Esophagus (tissue), 2 donors: ENCODE measurements around the gene PM20D1. TPM values are rescaled to one million over a fixed set of nuclear protein-coding genes. Genes with fewer than 3 reads are reported as not detected.

Experiments
- H3K27ac ChIP-seq, 2 donors: one replicate each; pipeline ENCODE4 v1.5.1; 2013; ENCODE audit warnings: low read depth in 2 of 2, mild to moderate bottlenecking in 2 of 2, inconsistent platforms in 1 of 2, low read length in 1 of 2, moderate library complexity in 1 of 2
- H3K27me3 ChIP-seq, 2 donors: one replicate each; pipeline ENCODE4 v1.6.1; 2013; ENCODE audit warnings: low read length in 2 of 2, control low read depth in 1 of 2, mild to moderate bottlenecking in 1 of 2; ENCODE audit not compliant: insufficient read depth in 2 of 2, control insufficient read depth in 1 of 2
- H3K36me3 ChIP-seq, 2 donors: one replicate each; pipeline ENCODE4 v1.6.1; 2013; ENCODE audit warnings: low read length in 1 of 2; ENCODE audit not compliant: control insufficient read depth in 2 of 2, insufficient read depth in 2 of 2
- H3K4me1 ChIP-seq, 2 donors: one replicate each; pipeline ENCODE4 v1.6.1; 2013; ENCODE audit warnings: low read length in 1 of 2; ENCODE audit not compliant: control insufficient read depth in 2 of 2, insufficient read depth in 2 of 2
- H3K4me3 ChIP-seq, 2 donors: one replicate each; pipeline ENCODE4 v1.5.1; 2013; ENCODE audit warnings: low read length in 2 of 2, mild to moderate bottlenecking in 2 of 2, low read depth in 1 of 2, moderate library complexity in 1 of 2
- H3K9me3 ChIP-seq, 2 donors: one replicate each; pipeline ENCODE4 v1.6.1; 2013; ENCODE audit warnings: mild to moderate bottlenecking in 2 of 2, low read depth in 1 of 2, low read length in 1 of 2, moderate library complexity in 1 of 2; ENCODE audit not compliant: control insufficient read depth in 2 of 2, insufficient read depth in 1 of 2
- WGBS, 2 donors: extraction: QIAGEN DNeasy Blood & Tissue Kit; methylation state at CpG; one replicate each; pipeline ENCODE4 v1.1.7; 2013; 5-methylcytosine and 5-hydroxymethylcytosine counted together
- polyA plus RNA-seq, 2 donors: library from polyadenylated mRNA; stranded (reverse); fragments of 200-250 nt; gene quantifications; one replicate each; pipeline ENCODE4 v1.2.3, GENCODE V29; 2013
- donor health status: healthy with polysubstance abuse.
- donor health status: Bipolar disorder and iron deficiency.

The PM20D1 gene
- polyA plus RNA-seq, 2 donors: not detected

DNA sequence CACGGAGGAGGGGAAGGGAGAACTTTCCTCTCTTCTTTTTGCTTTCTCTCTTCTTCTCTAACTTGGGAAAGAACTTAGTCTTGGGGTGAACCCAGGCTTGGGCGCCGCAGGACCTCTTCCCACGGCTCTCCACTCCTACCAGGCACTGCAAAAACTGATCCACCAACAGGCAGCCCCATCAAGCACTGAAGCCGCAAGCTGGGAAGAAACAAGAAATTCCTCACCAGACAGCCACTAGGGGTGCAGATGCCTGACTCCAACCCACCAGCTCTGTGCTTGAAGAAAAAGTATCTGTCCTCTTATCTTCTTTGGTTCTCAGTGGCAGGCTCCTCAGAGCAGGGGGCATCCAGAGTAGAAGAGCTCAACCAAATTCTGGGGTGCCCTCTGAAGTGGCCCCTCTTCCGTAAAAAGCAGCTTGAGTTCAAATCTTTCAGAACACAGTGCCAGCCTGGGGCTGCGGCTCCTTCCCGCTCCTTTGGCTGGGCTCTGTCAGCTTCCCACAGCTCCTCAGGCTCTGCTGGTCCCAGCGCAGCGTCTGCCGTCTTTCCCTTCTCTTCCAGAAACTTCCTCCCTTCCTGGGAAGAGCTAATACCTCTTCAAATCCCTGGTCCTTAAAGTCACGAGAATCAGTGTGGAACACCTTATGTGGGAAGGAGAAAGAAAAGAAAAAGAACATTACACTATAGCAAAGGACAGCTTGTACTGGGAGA, 39.3 kb downstream of the PM20D1 start:
- H3K4me3 ChIP-seq: no peak overlapping the region
- H3K9me3 ChIP-seq: no peaks in the 10 kb centered on the region
- H3K4me1 ChIP-seq: peaks cover 0 to 17% of the 10 kb centered on the region in 2 donors
- H3K27me3 ChIP-seq: no peaks in the 10 kb centered on the region
- no peak overlapping the region for H3K27ac ChIP-seq
- H3K36me3 ChIP-seq: peaks cover 0 to 7% of the 10 kb centered on the region in 2 donors
- WGBS, 2 donors: 88 to 90% methylated on average over 12 of the region's 12 CpGs

DNA sequence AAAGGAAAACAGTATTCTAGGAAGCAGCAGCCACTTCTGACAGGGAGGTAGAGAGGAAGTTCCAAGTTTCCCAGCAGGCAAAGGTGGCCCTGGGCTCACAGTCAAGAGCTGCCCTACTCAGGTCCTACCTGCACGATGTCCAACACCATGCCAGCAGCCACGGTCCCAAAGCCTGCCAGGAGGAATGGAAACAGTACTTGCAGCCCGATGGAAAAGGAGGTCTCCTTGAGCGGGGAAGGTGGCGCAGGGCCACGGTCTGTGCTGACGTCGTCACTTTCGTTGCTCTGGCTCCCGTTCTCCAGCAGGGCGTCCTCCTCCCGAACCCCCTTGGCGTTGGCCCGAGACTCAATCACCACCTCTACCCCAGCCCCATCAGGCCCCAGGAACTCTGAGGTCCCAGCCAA, 40.0 kb downstream of the PM20D1 start:
- H3K4me3 ChIP-seq: no peak overlapping the region
- no peak overlapping the region for H3K27ac ChIP-seq
- H3K9me3 ChIP-seq: no peaks in the 10 kb centered on the region
- WGBS, 2 donors: 71 to 90% methylated on average over 14 of the region's 14 CpGs
- peaks cover 0 to 23% of the 10 kb centered on the region in 2 donors for H3K4me1 ChIP-seq
- peaks cover 0 to 7% of the 10 kb centered on the region in 2 donors for H3K36me3 ChIP-seq
- no peaks in the 10 kb centered on the region for H3K27me3 ChIP-seq

DNA sequence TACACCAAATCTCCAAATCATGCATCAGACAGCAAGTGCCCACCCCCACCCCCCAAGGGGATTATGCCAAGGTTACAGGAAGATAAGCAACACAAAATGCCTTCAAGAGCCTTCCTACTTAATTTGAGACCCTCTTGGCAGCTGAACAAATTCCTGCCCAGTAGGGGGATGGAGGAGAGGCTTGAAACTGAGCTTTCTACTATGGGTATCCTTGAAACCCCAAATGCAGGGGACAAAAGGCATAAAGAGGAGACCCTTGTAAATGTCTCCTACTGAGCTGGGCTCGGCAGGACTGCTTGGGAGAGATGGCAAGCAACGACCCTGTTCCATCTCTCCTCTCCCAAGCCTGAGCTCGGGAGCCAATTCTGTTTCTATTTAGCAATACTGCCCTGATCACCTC, 40.5 kb downstream of the PM20D1 start:
- 73 to 81% methylated on average over 3 of the region's 3 CpGs for WGBS, 2 donors
- H3K27ac ChIP-seq: no peak overlapping the region
- H3K36me3 ChIP-seq: peaks cover 0 to 7% of the 10 kb centered on the region in 2 donors
- H3K9me3 ChIP-seq: no peaks in the 10 kb centered on the region
- H3K4me3 ChIP-seq: no peak overlapping the region
- peaks cover 0 to 24% of the 10 kb centered on the region in 2 donors for H3K4me1 ChIP-seq
- H3K27me3 ChIP-seq: no peaks in the 10 kb centered on the region

DNA sequence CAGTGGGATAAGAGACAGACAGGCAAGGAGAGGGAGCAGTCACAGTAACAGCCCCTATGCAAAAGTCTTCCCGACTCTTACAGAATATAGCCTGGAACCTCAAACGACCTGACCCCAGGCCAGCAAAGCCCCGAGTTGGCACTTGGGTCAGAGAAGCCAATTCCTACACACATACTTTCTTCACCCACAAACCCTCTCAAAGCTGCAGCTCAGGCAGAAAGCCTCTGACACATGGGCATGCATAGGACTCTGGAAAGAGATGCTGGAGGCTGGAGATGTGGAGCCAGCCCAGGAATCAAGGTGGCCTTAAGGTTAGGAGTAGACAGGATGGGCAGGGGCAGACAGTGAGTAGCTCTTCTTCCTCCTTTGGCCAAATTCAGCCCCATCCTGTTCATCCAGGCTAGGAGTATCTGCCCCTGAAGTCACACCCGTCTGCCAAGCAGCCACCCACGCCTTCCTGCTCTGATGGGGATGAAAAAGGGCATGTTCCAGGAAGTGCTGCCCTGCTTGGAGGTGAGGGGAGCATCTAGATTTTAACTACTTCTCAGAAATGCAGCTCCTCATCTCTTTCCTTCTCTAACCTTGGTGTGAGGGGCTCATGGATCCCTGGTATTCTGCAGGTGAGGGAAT, 44.7 kb downstream of the PM20D1 start:
- H3K36me3 ChIP-seq: peaks cover 0 to 11% of the 10 kb centered on the region in 2 donors
- no peak overlapping the region for H3K27ac ChIP-seq
- 45 to 54% methylated on average over 5 of the region's 5 CpGs for WGBS, 2 donors
- H3K9me3 ChIP-seq: no peaks in the 10 kb centered on the region
- H3K4me3 ChIP-seq: no peak overlapping the region
- H3K27me3 ChIP-seq: no peaks in the 10 kb centered on the region
- peaks cover 0 to 17% of the 10 kb centered on the region in 2 donors for H3K4me1 ChIP-seq

DNA sequence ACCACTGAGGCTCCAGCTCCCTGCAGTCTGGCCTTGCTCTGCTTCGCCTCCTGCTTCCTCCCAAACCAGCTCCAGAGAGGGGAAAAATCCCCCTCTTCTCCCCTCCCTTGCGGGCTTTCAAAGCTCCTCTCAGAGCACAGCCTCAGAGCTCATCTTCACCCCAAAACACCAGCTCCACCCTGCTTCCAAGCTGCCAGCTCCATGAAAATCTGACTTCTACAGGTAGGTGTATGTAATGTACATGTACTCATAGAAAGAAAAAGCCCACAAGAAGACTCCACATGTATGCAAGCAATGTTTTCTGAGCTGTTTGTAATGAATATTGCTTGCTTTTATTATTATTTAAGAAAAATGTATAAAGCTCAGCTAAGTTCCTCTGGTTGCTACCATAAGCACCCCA, 45.3 kb downstream of the PM20D1 start:
- 94 to 99% methylated on average over 2 of the region's 2 CpGs for WGBS, 2 donors

DNA sequence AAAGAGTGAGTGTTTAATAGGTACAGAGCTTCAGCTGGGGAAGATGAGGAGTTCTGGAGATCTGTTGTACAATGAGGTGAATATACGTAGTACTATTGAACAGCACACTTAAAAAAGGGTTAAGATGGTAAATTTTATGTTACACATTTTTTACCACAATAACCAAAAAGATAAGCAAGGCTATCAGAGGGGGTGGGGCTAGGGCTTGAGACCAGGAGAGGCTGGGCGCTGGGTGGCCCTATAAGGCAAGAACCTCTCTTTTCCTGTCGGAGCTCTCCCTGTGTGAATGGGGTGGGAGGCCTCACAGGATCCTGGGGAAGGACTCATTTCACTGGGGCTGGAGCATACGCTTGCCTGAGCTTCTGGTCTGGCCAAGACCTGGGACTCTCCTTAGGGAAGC, 45.9 kb downstream of the PM20D1 start:
- no peak overlapping the region for H3K27ac ChIP-seq
- no peak overlapping the region for H3K4me3 ChIP-seq
- H3K4me1 ChIP-seq: peaks cover 3 to 16% of the 10 kb centered on the region in 2 donors
- H3K27me3 ChIP-seq: no peaks in the 10 kb centered on the region
- peaks cover under 1 to 11% of the 10 kb centered on the region in 2 donors for H3K36me3 ChIP-seq
- no peaks in the 10 kb centered on the region for H3K9me3 ChIP-seq
- 67 to 73% methylated on average over 4 of the region's 4 CpGs for WGBS, 2 donors

More for the DNA sequence above, 45.3 kb downstream of the PM20D1 start:
- Histone ChIP-seq H3K9me3 (no peaks in the 10 kb centered on the region), H3K4me1 (peaks cover 0 to 13% of the 10 kb centered on the region in 2 donors), H3K27ac (no peak overlapping the region), H3K36me3 (peaks cover 0 to 11% of the 10 kb centered on the region in 2 donors), H3K27me3 (no peaks in the 10 kb centered on the region), H3K4me3 (no peak overlapping the region)

DNA sequence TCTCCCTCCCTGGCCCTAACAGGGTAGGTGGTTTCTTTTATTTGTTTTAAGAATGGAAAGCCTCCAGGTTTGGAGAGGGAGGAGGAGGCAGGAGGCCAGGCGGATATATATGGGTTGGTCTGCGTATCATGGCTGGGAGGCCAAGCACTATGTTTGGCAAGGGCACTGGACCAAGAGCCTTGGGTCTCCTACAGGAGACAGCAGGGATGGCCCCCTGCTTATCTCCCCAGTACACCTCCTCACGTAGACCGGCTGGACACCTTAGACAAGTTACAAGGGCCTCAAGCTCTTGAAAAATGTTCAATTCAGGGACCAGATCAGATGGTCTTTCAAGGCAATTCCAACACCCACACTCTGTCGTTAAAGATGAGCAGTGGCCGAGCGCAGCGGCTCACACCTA, 47.9 kb downstream of the PM20D1 start:
- Histone ChIP-seq H3K4me3 (no peak overlapping the region), H3K4me1 (peaks cover 6 to 19% of the 10 kb centered on the region in 2 donors), H3K36me3 (peaks cover 8 to 15% of the 10 kb centered on the region in 2 donors), H3K27ac (no peak overlapping the region), H3K27me3 (no peaks in the 10 kb centered on the region), H3K9me3 (no peaks in the 10 kb centered on the region)
- WGBS, 2 donors: 91 to 95% methylated on average over 8 of the region's 8 CpGs

DNA sequence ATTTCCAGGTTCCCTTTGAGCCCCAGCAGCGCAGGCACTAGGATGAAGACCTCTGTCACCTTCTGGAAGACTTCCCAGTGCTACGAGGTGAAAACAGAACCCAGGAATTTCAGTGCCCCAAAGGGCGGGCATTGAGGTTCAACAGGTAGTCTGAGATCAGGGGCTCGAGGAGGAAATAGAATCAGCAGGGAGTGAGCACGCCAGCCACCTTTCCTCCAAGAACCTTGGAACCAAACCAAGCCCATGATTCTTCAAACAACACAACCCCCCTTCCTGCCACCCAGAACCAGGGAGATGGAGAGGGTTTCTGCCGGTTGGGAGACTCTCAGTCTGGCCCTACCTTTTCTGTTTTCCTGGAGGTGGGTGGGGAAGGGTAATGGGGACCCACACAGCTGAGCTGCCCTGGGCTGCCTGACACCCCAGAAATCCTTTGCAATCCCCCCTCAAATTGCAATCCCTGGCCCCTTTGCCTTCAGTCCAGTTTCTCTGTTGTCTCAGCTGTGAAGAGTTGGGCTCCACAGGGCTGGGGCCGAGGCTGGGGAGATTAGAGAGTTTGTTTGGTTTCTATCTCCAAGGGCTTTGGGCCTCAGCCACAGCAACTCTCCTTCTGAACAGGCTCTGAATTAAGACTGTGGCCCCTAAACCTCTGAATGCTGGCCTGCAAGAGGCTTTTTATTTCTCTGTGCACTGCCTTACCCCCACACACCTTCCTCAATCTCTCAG, 48.8 kb downstream of the PM20D1 start:
- 65 to 81% methylated on average over 7 of the region's 7 CpGs for WGBS, 2 donors
- Histone ChIP-seq H3K4me1 (peaks cover 6 to 19% of the 10 kb centered on the region in 2 donors), H3K36me3 (peaks cover 10 to 18% of the 10 kb centered on the region in 2 donors), H3K27me3 (no peaks in the 10 kb centered on the region), H3K27ac (no peak overlapping the region), H3K4me3 (no peak overlapping the region), H3K9me3 (no peaks in the 10 kb centered on the region)

DNA sequence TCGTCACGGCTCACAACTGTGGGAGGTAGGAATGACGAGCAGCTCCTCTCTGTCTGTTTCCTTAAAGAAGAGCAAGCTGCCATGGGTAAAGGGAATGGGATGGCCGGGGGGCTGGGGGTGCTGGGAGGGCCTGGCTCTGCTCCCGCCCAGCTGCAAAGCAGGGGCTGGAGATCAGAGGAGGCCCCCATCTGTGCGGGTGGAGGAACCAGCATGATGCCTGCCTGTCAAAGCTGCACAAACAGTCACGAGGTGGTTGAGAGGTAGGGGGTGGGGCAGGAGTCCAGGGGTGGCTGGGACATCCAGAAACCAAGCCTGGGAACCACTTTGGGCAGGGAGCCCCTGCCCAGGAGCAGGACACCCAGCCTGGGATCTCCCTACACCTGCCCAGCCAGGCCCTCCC, 49.5 kb downstream of the PM20D1 start:
- no peak overlapping the region for H3K27ac ChIP-seq
- no peak overlapping the region for H3K4me3 ChIP-seq
- no peaks in the 10 kb centered on the region for H3K27me3 ChIP-seq
- WGBS, 2 donors: 77 to 87% methylated on average over 7 of the region's 7 CpGs
- H3K9me3 ChIP-seq: no peaks in the 10 kb centered on the region
- peaks cover 15 to 23% of the 10 kb centered on the region in 2 donors for H3K36me3 ChIP-seq
- peaks cover 6 to 13% of the 10 kb centered on the region in 2 donors for H3K4me1 ChIP-seq
